ENCODE measurements around the gene ACAD10. TPM values are rescaled to one million over a fixed set of nuclear protein-coding genes. Genes with fewer than 3 reads are reported as not detected.
A peak's percentile ranks its signal among the peaks of the same experiment; 100 is the strongest.
"Not testable (repeated sequence)": the region's sequence is repeated elsewhere in the genome, so short reads cannot be mapped to it uniquely, and the experiment has no call there.

The ACAD10 gene
- total RNA-seq, 6 donors from 2014 or later, result 16.7 to 83.8 (median 27.0) TPM

DNA sequence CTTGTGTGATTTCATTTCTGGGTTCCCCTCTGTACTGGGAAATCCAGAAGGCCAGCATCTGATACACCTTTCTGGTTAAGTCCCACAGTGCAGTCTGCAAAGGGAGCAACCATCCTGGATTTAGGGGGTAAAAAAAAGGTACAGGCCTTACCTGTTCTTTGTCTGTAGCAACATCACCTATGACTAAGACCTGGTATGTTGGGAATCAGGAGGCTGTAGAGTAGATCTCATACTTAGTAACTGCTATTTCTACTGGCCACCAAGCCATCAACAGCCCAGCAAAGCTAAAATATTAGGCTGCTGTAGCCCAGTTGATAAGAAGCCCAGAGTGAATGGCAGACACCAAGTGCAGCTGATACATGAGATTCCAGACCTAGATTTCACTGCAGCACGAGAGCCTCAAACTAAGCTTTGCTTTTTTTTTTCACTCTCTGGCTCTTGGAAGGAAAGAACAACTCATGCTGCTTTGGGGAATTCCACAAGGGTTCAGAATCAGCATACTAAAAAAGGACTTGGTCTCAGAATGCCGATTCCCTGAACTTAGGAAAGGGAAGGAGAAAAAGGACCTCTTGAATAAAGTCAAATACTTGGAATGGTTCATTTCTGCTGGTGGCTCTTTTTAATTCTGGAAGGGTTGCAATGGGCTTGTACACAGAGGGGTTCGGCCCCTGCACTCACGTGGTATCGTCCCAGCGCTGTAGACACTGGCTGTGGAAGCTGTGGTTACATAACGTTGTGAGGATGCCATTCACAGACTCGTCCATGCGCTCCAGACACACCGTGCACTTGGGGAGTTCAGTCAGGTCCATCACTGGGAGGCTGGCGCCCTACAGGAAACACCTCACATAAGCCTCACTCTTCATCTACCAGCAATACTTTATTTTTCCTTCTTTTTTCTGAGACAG is 20.6 kb upstream of the ACAD10 start:
- TF ChIP-seq POLR2A (IDR thresholded peaks at IDR 0.05) (no peak), EP300 (IDR thresholded peaks at IDR 0.05) (no peak), POLR2AphosphoS5 (IDR thresholded peaks at IDR 0.05) (no peak)
- TF ChIP-seq, protein P1, sequence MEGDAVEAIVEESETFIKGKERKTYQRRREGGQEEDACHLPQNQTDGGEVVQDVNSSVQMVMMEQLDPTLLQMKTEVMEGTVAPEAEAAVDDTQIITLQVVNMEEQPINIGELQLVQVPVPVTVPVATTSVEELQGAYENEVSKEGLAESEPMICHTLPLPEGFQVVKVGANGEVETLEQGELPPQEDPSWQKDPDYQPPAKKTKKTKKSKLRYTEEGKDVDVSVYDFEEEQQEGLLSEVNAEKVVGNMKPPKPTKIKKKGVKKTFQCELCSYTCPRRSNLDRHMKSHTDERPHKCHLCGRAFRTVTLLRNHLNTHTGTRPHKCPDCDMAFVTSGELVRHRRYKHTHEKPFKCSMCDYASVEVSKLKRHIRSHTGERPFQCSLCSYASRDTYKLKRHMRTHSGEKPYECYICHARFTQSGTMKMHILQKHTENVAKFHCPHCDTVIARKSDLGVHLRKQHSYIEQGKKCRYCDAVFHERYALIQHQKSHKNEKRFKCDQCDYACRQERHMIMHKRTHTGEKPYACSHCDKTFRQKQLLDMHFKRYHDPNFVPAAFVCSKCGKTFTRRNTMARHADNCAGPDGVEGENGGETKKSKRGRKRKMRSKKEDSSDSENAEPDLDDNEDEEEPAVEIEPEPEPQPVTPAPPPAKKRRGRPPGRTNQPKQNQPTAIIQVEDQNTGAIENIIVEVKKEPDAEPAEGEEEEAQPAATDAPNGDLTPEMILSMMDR (IDR thresholded peaks at IDR 0.05), result no peak
- Histone ChIP-seq H3K27ac (no peak overlapping the region), H3K36me3 (peaks cover 4 to 99% (median 60%) of the 10 kb centered on the region in 4 donors), H3K27me3 (no peaks in the 10 kb centered on the region), H3K4me1 (peaks cover 0 to 3% (median 0%) of the 10 kb centered on the region in 4 donors), H3K4me3 (no peak overlapping the region), H3K9me3 (no peaks in the 10 kb centered on the region)
- DNase-seq (no peak), ATAC-seq (ENCODE audit: low FRiP score in 2 of 2) (no peak)
- WGBS, 2 donors, result 87 to 91% methylated on average over 11 of the region's 11 CpGs

DNA sequence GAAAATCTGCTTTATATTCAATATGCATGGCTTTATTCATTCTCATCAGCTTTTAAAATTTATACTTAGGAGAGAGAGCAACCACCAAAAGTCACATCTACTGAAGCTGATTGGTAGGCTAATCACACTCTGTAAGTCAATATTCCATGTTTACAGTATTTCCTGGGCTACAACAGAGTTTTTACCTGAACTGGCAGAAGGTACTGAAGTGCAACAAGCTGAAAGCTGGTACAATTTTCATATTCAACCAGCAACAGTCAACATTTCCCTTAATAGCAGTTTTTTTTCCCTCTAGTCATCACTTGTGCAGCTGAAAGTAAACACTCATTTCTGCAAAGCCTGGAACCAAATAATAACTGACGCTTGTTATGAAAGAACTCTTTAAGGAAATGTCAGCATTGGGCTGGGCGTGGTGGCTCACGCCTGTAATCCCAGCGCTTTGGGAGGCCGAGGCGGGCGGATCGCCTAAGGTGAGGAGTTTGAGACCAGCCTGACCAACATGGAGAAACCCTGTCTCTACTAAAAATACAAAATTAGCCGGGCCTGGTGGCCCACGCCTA is 13.0 kb upstream of the ACAD10 start:
- Histone ChIP-seq H3K36me3 (peaks cover 27 to 99% (median 63%) of the 10 kb centered on the region in 4 donors), H3K27me3 (no peaks in the 10 kb centered on the region), H3K4me3 (no peak overlapping the region), H3K9me3 (no peaks in the 10 kb centered on the region), H3K4me1 (peaks cover 0 to 6% (median 2%) of the 10 kb centered on the region in 4 donors), H3K27ac (peak overlapping the region in 1 of 4 donors; percentile 8)
- 80 to 83% methylated on average over 10 of the region's 10 CpGs for WGBS, 2 donors
- no peak for ATAC-seq (ENCODE audit: low FRiP score in 2 of 2)
- peak in 1 of 2 donors; percentile 62 for DNase-seq
- TF ChIP-seq, protein P1 (IDR thresholded peaks at IDR 0.05), result no peak
- TF ChIP-seq EP300 (IDR thresholded peaks at IDR 0.05) (no peak), POLR2AphosphoS5 (IDR thresholded peaks at IDR 0.05) (no peak), POLR2A (IDR thresholded peaks at IDR 0.05) (no peak)

DNA sequence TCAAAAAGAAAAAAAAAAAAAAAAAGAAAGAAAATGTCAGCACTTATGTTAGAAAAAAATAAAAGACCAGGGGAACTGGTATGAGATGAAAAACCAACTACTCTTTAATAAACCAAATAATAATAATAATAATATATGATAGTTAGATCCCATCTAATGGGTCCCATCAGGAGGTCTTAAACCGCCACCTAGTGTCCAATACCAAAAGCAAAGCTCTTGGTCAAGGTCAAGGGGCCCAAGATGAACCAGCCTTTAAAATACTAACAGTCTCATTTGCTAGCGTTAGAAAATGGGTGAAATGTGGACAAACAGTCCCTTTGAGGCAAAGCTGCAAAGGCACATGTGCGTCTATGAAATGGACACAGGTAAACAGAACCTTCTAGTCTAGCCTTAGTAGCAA is 12.3 kb upstream of the ACAD10 start:
- WGBS, 2 donors, result 89 to 98% methylated on average over 3 of the region's 3 CpGs
- no peak for ATAC-seq (ENCODE audit: low FRiP score in 2 of 2)
- no peaks in the 10 kb centered on the region for H3K9me3 ChIP-seq
- TF ChIP-seq EP300 (IDR thresholded peaks at IDR 0.05) (no peak), POLR2AphosphoS5 (IDR thresholded peaks at IDR 0.05) (no peak), POLR2A (IDR thresholded peaks at IDR 0.05) (no peak)
- TF ChIP-seq, protein P1 (IDR thresholded peaks at IDR 0.05), result peak in 1 of 6 experiments; percentile 22
- no peak overlapping the region for H3K4me3 ChIP-seq
- no peak for DNase-seq
- H3K36me3 ChIP-seq, result peaks cover 30 to 99% (median 67%) of the 10 kb centered on the region in 4 donors
- H3K27me3 ChIP-seq, result no peaks in the 10 kb centered on the region
- peaks cover 0 to 6% (median 2%) of the 10 kb centered on the region in 4 donors for H3K4me1 ChIP-seq
- H3K27ac ChIP-seq, result no peak overlapping the region

DNA sequence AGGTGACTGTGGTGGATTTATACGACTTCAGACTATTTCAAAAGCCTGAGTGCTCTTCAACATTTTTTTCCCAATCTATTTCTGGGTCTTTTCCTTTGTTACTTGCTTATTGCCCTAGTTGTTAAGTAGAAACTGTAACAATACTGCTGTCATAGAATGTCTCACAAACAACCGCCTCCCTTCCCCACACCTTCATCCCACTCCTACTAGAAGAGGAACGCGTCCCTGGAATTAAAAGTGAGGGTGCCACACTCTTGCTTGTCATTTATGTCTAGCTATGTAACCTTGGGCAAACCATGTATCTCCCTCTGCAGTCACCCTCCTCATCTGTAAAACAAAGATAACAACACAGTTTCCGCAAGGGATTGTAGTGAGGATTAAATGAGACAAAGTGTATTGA is 8.7 kb upstream of the ACAD10 start:
- ATAC-seq (ENCODE audit: low FRiP score in 2 of 2), result no peak
- WGBS, 2 donors, result 95 to 96% methylated on average over 5 of the region's 5 CpGs
- TF ChIP-seq, protein P1 (IDR thresholded peaks at IDR 0.05), result no peak
- TF ChIP-seq POLR2A (IDR thresholded peaks at IDR 0.05) (no peak), EP300 (IDR thresholded peaks at IDR 0.05) (no peak), POLR2AphosphoS5 (IDR thresholded peaks at IDR 0.05) (no peak)
- no peaks in the 10 kb centered on the region for H3K27me3 ChIP-seq
- H3K4me1 ChIP-seq, result peaks cover 0 to 6% (median 2%) of the 10 kb centered on the region in 4 donors
- no peak overlapping the region for H3K4me3 ChIP-seq
- H3K9me3 ChIP-seq, result no peaks in the 10 kb centered on the region
- H3K27ac ChIP-seq, result no peak overlapping the region
- peaks cover 31 to 99% (median 66%) of the 10 kb centered on the region in 4 donors for H3K36me3 ChIP-seq
- no peak for DNase-seq

DNA sequence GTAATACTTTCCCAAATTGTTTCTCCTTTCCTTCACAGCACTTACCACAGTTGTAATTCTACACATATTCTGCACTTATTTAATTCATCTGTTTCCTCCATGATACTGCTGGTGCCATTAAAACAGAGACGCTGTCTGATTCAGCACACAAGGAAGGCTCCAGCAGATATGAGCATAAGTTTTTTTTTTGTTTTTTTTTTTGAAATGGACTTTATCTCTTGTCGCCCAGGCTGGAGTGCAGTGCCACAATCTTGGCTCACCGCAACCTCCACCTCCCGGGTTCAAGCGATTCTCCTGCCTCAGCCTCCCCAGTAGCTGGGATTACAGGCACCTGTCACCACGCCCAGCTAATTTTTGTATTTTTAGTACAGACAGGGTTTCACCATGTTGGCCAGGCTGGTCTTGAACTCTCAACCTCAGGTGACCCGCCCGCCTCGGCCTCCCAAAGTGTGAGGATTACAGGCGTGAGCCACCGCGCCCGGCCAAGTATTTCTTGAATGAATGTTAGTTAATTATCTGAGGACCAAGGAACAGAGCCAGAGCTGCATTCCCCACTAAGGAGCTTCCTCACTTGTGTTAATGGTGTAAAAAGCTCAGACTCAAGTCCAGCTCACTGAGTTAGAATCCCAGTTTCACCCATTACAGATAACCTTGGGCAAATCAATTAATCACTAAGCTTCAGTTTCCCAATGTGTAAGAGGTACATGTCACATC is 1.2 kb upstream of the ACAD10 start:
- Histone ChIP-seq H3K36me3 (peaks cover 12 to 37% (median 24%) of the 10 kb centered on the region in 4 donors), H3K4me1 (peaks cover 19 to 33% (median 21%) of the 10 kb centered on the region in 4 donors), H3K27ac (peak overlapping the region in 3 of 4 donors; percentile 90 to 93 (median 91)), H3K4me3 (peak overlapping the region; percentile 70 to 100 (median 83))
- ATAC-seq (ENCODE audit: low FRiP score in 2 of 2); H3K27me3 ChIP-seq; H3K9me3 ChIP-seq: not testable (repeated sequence)
- WGBS, 2 donors, result 74 to 86% methylated on average over 7 to 13 of the region's 13 CpGs
- peak in 1 of 2 donors; percentile 50 for DNase-seq
